ENCODE measurements around the gene FYN.
"Not testable (repeated sequence)": the region's sequence is repeated elsewhere in the genome, so short reads cannot be mapped to it uniquely, and the experiment has no call there.

DNA sequence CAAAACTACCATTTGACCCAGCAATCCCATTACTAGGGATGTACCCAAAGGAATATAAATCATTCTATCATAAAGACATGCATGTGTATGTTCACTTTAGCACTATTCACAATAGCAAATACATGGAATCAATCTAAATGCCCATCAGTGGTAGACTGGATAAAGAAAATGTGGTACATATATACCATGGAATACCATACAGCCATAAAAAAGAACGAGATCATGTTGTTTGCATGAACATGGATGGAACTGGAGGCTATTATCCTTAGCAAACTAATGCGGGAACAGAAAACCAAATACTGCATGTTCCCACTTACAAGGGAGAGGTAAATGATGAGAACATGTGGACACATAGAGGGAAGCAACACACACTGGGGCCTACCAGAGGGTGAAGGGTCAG, 13.5 kb upstream of the FYN start:
- TF ChIP-seq EZH2 (IDR thresholded peaks at IDR 0.05; ENCODE audit: borderline replicate concordance, low read depth, low read length, poor library complexity, severe bottlenecking), result not testable (repeated sequence)
- TF ChIP-seq, protein P1, sequence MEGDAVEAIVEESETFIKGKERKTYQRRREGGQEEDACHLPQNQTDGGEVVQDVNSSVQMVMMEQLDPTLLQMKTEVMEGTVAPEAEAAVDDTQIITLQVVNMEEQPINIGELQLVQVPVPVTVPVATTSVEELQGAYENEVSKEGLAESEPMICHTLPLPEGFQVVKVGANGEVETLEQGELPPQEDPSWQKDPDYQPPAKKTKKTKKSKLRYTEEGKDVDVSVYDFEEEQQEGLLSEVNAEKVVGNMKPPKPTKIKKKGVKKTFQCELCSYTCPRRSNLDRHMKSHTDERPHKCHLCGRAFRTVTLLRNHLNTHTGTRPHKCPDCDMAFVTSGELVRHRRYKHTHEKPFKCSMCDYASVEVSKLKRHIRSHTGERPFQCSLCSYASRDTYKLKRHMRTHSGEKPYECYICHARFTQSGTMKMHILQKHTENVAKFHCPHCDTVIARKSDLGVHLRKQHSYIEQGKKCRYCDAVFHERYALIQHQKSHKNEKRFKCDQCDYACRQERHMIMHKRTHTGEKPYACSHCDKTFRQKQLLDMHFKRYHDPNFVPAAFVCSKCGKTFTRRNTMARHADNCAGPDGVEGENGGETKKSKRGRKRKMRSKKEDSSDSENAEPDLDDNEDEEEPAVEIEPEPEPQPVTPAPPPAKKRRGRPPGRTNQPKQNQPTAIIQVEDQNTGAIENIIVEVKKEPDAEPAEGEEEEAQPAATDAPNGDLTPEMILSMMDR (conservative IDR thresholded peaks at IDR 0.05; ENCODE audit: low read depth, low read length), result not testable (repeated sequence)
